Epithelial cell of proximal tubule (primary cell): ENCODE measurements around the gene MAP3K12. TPM values are rescaled to one million over a fixed set of nuclear protein-coding genes. Genes with fewer than 3 reads are reported as not detected.

Experiments
- DNase-seq: peaks from one replicate; pipeline ENCODE4 v3.0.0-alpha.2; 2011; ENCODE audit warnings: low read depth
- H3K4me3 ChIP-seq: 2 replicates; pipeline ENCODE4 v1.5.1; 2011; ENCODE audit warnings: low read depth, mild to moderate bottlenecking, low read length
- CTCF ChIP-seq: conservative IDR thresholded peaks from 2 replicates; pipeline ENCODE4 v1.5.1; 2012; ENCODE audit warnings: low read depth, mild to moderate bottlenecking, low read length
- total RNA-seq: library from RNA; depleted of rRNA; stranded (reverse); fragments of >200 nt; gene quantifications from 2 replicates; pipeline ENCODE4 v1.2.3, GENCODE V29; 2015

Gene MAP3K12
- total RNA-seq, 1 donor from 2014 or later = 16.7 TPM

- no peak overlapping the region for H3K4me3 ChIP-seq
- DNase-seq = no peak
- TF ChIP-seq CTCF = no peak
Observed at GRCh38 chr12:53516758-53517455, 17.6 kb upstream of the MAP3K12 start.

- TF ChIP-seq CTCF = no peak
- no peak for DNase-seq
- H3K4me3 ChIP-seq = no peak overlapping the region
Observed at GRCh38 chr12:53515291-53515680, 16.0 kb upstream of the MAP3K12 start.

GRCh38 chr12:53514628-53515290 is 15.5 kb upstream of the MAP3K12 start:
- TF ChIP-seq CTCF = no peak
- no peak for DNase-seq
- H3K4me3 ChIP-seq = no peak overlapping the region

GRCh38 chr12:53513712-53514410 is 14.6 kb upstream of the MAP3K12 start:
- TF ChIP-seq CTCF = no peak
- DNase-seq = no peak

GRCh38 chr12:53510181-53510812 is 11.0 kb upstream of the MAP3K12 start:
- H3K4me3 ChIP-seq = no peak overlapping the region
- DNase-seq = no peak
- no peak for TF ChIP-seq CTCF

More at GRCh38 chr12:53513712-53514410, 14.6 kb upstream of the MAP3K12 start:
- H3K4me3 ChIP-seq = no peak overlapping the region

GRCh38 chr12:53508534-53509170 is 9.4 kb upstream of the MAP3K12 start:
- TF ChIP-seq CTCF = peak; percentile 97
- H3K4me3 ChIP-seq = no peak overlapping the region
- no peak for DNase-seq
